ENCODE data around the gene COL25A1.

Gene COL25A1

GRCh38 chr4:108788731-108789130, 513.7 kb downstream of the COL25A1 start:
- Histone ChIP-seq H3K9ac (ENCODE audit: low read length) (no peak overlapping the region), H3K4me1 (ENCODE audit: control insufficient read depth, insufficient read depth, low read length) (no peaks in the 10 kb centered on the region), H3K27me3 (ENCODE audit: control insufficient read depth, insufficient read depth, low read length) (no peaks in the 10 kb centered on the region), H3K4me3 (ENCODE audit: low read length) (no peak overlapping the region), H3K36me3 (ENCODE audit: control insufficient read depth, insufficient read depth, low read length) (no peaks in the 10 kb centered on the region), H3K9me3 (ENCODE audit: control insufficient read depth, low read length) (no peaks in the 10 kb centered on the region)

- Histone ChIP-seq H3K9ac (ENCODE audit: low read length) (no peak overlapping the region), H3K4me1 (ENCODE audit: control insufficient read depth, insufficient read depth, low read length) (no peaks in the 10 kb centered on the region), H3K36me3 (ENCODE audit: control insufficient read depth, insufficient read depth, low read length) (no peaks in the 10 kb centered on the region), H3K27me3 (ENCODE audit: control insufficient read depth, insufficient read depth, low read length) (no peaks in the 10 kb centered on the region), H3K9me3 (ENCODE audit: control insufficient read depth, low read length) (no peaks in the 10 kb centered on the region), H3K4me3 (ENCODE audit: low read length) (no peak overlapping the region)
Measured at GRCh38 chr4:108787724-108788123, 514.7 kb downstream of the COL25A1 start.

- H3K4me1 ChIP-seq (ENCODE audit: control insufficient read depth, insufficient read depth, low read length), result no peaks in the 10 kb centered on the region
- H3K27me3 ChIP-seq (ENCODE audit: control insufficient read depth, insufficient read depth, low read length), result no peaks in the 10 kb centered on the region
- H3K9ac ChIP-seq (ENCODE audit: low read length), result no peak overlapping the region
- no peaks in the 10 kb centered on the region for H3K36me3 ChIP-seq (ENCODE audit: control insufficient read depth, insufficient read depth, low read length)
- no peak overlapping the region for H3K4me3 ChIP-seq (ENCODE audit: low read length)
- H3K9me3 ChIP-seq (ENCODE audit: control insufficient read depth, low read length), result no peaks in the 10 kb centered on the region
Measured at GRCh38 chr4:108787106-108787505, 515.4 kb downstream of the COL25A1 start.

GRCh38 chr4:108786351-108786750, 516.1 kb downstream of the COL25A1 start:
- Histone ChIP-seq H3K36me3 (ENCODE audit: control insufficient read depth, insufficient read depth, low read length) (no peaks in the 10 kb centered on the region), H3K9ac (ENCODE audit: low read length) (no peak overlapping the region), H3K4me1 (ENCODE audit: control insufficient read depth, insufficient read depth, low read length) (no peaks in the 10 kb centered on the region), H3K9me3 (ENCODE audit: control insufficient read depth, low read length) (no peaks in the 10 kb centered on the region), H3K4me3 (ENCODE audit: low read length) (no peak overlapping the region), H3K27me3 (ENCODE audit: control insufficient read depth, insufficient read depth, low read length) (no peaks in the 10 kb centered on the region)

GRCh38 chr4:108783665-108784463, 518.6 kb downstream of the COL25A1 start:
- Histone ChIP-seq H3K9ac (ENCODE audit: low read length) (no peak overlapping the region), H3K4me1 (ENCODE audit: control insufficient read depth, insufficient read depth, low read length) (no peaks in the 10 kb centered on the region), H3K36me3 (ENCODE audit: control insufficient read depth, insufficient read depth, low read length) (no peaks in the 10 kb centered on the region), H3K9me3 (ENCODE audit: control insufficient read depth, low read length) (no peaks in the 10 kb centered on the region), H3K27me3 (ENCODE audit: control insufficient read depth, insufficient read depth, low read length) (no peaks in the 10 kb centered on the region), H3K4me3 (ENCODE audit: low read length) (no peak overlapping the region)

GRCh38 chr4:108779958-108780357, 522.5 kb downstream of the COL25A1 start:
- H3K9me3 ChIP-seq (ENCODE audit: control insufficient read depth, low read length), result no peaks in the 10 kb centered on the region
- H3K4me3 ChIP-seq (ENCODE audit: low read length), result no peak overlapping the region
- H3K4me1 ChIP-seq (ENCODE audit: control insufficient read depth, insufficient read depth, low read length), result no peaks in the 10 kb centered on the region
- H3K36me3 ChIP-seq (ENCODE audit: control insufficient read depth, insufficient read depth, low read length), result no peaks in the 10 kb centered on the region
- H3K27me3 ChIP-seq (ENCODE audit: control insufficient read depth, insufficient read depth, low read length), result no peaks in the 10 kb centered on the region
- H3K9ac ChIP-seq (ENCODE audit: low read length), result no peak overlapping the region

GRCh38 chr4:108777388-108777787, 525.1 kb downstream of the COL25A1 start:
- H3K4me1 ChIP-seq (ENCODE audit: control insufficient read depth, insufficient read depth, low read length), result no peaks in the 10 kb centered on the region
- no peak overlapping the region for H3K9ac ChIP-seq (ENCODE audit: low read length)
- no peaks in the 10 kb centered on the region for H3K9me3 ChIP-seq (ENCODE audit: control insufficient read depth, low read length)
- H3K4me3 ChIP-seq (ENCODE audit: low read length), result no peak overlapping the region
- no peaks in the 10 kb centered on the region for H3K27me3 ChIP-seq (ENCODE audit: control insufficient read depth, insufficient read depth, low read length)
- H3K36me3 ChIP-seq (ENCODE audit: control insufficient read depth, insufficient read depth, low read length), result no peaks in the 10 kb centered on the region

- no peaks in the 10 kb centered on the region for H3K9me3 ChIP-seq (ENCODE audit: control insufficient read depth, low read length)
- H3K27me3 ChIP-seq (ENCODE audit: control insufficient read depth, insufficient read depth, low read length), result no peaks in the 10 kb centered on the region
- H3K4me1 ChIP-seq (ENCODE audit: control insufficient read depth, insufficient read depth, low read length), result no peaks in the 10 kb centered on the region
- no peak overlapping the region for H3K9ac ChIP-seq (ENCODE audit: low read length)
- H3K4me3 ChIP-seq (ENCODE audit: low read length), result no peak overlapping the region
- H3K36me3 ChIP-seq (ENCODE audit: control insufficient read depth, insufficient read depth, low read length), result no peaks in the 10 kb centered on the region
Measured at GRCh38 chr4:108775921-108776320, 526.5 kb downstream of the COL25A1 start.

GRCh38 chr4:108774809-108775530, 527.5 kb downstream of the COL25A1 start:
- Histone ChIP-seq H3K4me1 (ENCODE audit: control insufficient read depth, insufficient read depth, low read length) (no peaks in the 10 kb centered on the region), H3K4me3 (ENCODE audit: low read length) (no peak overlapping the region), H3K27me3 (ENCODE audit: control insufficient read depth, insufficient read depth, low read length) (no peaks in the 10 kb centered on the region), H3K9ac (ENCODE audit: low read length) (no peak overlapping the region), H3K9me3 (ENCODE audit: control insufficient read depth, low read length) (no peaks in the 10 kb centered on the region), H3K36me3 (ENCODE audit: control insufficient read depth, insufficient read depth, low read length) (no peaks in the 10 kb centered on the region)

GRCh38 chr4:108772402-108772801, 530.1 kb downstream of the COL25A1 start:
- no peaks in the 10 kb centered on the region for H3K4me1 ChIP-seq (ENCODE audit: control insufficient read depth, insufficient read depth, low read length)
- no peak overlapping the region for H3K4me3 ChIP-seq (ENCODE audit: low read length)
- H3K27me3 ChIP-seq (ENCODE audit: control insufficient read depth, insufficient read depth, low read length), result no peaks in the 10 kb centered on the region
- H3K36me3 ChIP-seq (ENCODE audit: control insufficient read depth, insufficient read depth, low read length), result no peaks in the 10 kb centered on the region
- H3K9me3 ChIP-seq (ENCODE audit: control insufficient read depth, low read length), result no peaks in the 10 kb centered on the region
- H3K9ac ChIP-seq (ENCODE audit: low read length), result no peak overlapping the region

- Histone ChIP-seq H3K9me3 (ENCODE audit: control insufficient read depth, low read length) (no peaks in the 10 kb centered on the region), H3K9ac (ENCODE audit: low read length) (no peak overlapping the region), H3K4me1 (ENCODE audit: control insufficient read depth, insufficient read depth, low read length) (no peaks in the 10 kb centered on the region), H3K4me3 (ENCODE audit: low read length) (no peak overlapping the region), H3K27me3 (ENCODE audit: control insufficient read depth, insufficient read depth, low read length) (peaks cover 23% of the 10 kb centered on the region), H3K36me3 (ENCODE audit: control insufficient read depth, insufficient read depth, low read length) (no peaks in the 10 kb centered on the region)
Measured at GRCh38 chr4:108766058-108766457, 536.4 kb downstream of the COL25A1 start.

GRCh38 chr4:108763986-108764385, 538.5 kb downstream of the COL25A1 start:
- Histone ChIP-seq H3K9ac (ENCODE audit: low read length) (no peak overlapping the region), H3K4me1 (ENCODE audit: control insufficient read depth, insufficient read depth, low read length) (no peaks in the 10 kb centered on the region), H3K9me3 (ENCODE audit: control insufficient read depth, low read length) (no peaks in the 10 kb centered on the region), H3K27me3 (ENCODE audit: control insufficient read depth, insufficient read depth, low read length) (peaks cover 27% of the 10 kb centered on the region), H3K36me3 (ENCODE audit: control insufficient read depth, insufficient read depth, low read length) (no peaks in the 10 kb centered on the region), H3K4me3 (ENCODE audit: low read length) (no peak overlapping the region)

Measured in mucosa of stomach (tissue), 1 donor.